HG02870 (cell line): ENCODE measurements around the gene HTT.
A peak's percentile ranks its signal among the peaks of the same experiment; 100 is the strongest.
"Not testable (repeated sequence)": the region's sequence is repeated elsewhere in the genome, so short reads cannot be mapped to it uniquely, and the experiment has no call there.

ENCODE experiments used
- ATAC-seq: cut with Tn5 transposase; IDR thresholded peaks from one replicate; pipeline ENCODE4 v1.9.1; 2021; ENCODE audit warnings: mild to moderate bottlenecking, moderate library complexity; ENCODE audit not compliant: unreplicated experiment

The HTT gene

DNA sequence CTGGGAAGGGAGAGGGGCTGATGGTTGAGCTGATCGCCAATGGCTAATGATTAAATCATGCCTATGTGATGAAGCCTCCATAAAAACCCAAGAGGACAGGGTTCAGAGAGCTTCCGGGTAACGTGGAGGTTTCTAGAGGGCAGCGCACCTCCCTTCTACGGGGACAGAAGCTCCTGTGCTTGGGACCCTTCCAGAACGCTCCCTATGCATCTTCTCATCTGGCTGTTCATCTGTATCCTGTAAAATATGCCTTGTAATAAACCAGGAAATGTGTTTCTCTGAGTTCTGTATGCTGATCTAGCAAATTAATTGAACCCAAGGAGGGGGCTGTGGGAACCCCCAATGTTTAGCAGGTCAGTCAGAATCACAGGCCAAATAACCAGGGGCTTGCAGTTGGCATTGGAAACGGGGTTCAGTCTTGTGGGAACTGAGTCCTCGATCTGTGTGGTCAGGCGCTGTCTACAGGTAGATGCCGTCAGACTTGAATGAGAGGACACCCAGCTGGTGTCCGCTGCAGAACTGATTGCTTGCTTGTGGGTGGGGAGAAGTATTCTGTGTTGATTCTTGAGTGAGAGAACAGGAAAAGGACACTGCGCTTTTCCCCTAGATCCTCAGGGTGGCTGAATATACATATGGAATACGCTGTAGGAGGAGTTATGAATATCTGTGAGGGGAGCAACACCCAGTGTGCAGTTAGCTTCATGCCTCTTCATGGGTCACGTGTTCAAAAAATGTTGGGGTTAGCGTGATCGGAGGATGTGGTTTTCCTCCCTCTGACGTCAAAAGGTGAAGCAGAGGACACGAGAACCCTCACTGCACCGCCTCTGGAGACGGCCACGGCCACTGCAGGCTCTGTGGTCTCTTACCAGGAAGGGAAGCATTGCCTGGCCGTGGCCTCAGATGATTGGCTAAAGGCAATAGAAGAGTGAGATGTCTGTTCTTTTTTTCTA is 29.3 kb upstream of the HTT start:
- no peak for ATAC-seq

DNA sequence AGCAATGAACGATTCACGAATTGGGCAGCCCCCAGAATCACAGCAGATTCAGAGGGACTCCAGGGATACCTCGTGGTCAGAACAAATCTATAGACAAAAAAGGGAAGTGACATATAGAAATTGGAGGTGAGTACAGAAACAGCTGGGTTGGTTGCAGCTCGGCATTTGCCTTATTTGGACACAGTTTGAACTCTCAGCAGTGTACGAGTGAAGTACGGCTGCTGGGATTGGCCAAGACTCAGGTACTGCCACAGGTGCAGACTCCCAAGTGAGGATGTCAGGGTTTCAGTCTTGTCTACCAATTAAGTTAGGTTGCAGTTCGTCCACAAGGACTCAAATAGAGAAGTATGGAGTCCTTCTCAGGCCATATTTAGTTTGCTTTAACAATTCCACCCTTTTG is 28.3 kb upstream of the HTT start:
- no peak for ATAC-seq

DNA sequence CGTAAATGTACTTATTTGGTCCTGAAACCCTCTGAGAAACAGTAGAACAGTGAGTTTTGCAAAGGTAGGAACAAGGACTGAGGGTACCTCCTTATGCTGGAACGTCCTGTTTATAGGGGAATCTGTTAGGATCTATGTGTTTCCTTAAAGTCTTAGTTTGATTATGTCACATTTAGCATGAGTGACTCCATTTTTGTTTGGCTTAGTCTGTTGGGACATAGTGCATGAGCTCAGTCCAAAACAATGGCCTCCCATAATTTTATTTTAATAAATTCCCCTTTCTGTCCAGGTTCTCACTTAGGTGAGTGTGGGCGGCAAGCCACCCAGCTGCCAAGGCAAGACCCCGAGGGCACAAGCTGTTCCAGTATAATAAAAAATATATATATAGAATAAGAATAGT is 27.9 kb upstream of the HTT start:
- ATAC-seq = no peak

DNA sequence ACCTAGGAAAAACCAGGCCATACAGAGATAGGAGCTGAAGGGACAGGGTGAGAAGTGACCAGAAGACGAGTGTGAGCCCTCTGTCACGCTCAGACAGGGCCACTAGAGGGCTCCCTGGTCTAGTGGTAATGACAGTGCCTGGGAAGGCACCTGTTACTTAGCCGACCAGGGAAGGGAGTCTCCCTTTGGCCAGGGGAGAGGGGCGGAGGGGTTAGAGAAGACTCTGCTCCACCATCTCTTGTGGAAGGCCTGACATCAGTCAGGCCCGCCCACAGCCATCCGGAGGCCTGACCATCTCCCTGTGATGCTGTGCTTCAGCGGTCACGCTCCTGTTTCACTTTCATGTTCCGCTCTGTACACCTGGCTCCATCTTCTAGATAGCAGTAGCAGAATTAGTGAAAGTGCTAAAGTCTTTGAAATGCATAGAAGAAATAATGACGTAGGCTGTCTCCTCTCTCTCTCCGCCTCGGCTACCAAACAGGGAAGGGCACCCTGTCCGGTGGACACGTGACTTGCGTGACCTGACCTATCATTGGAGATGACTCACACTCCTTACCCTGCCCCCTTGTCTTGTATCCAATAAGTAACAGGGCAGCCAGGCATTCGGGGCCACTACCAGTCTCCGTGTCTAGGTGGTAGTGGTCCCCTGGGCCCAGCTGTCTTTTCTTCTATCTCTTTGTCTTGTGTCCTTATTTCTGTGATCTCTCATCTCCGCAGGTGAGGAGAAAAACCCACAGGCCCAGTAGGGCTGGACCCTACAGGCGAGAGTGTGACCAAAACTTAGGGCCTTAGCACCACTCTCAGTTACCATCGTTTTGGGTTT is 26.8 kb upstream of the HTT start:
- ATAC-seq = peak; percentile 94

DNA sequence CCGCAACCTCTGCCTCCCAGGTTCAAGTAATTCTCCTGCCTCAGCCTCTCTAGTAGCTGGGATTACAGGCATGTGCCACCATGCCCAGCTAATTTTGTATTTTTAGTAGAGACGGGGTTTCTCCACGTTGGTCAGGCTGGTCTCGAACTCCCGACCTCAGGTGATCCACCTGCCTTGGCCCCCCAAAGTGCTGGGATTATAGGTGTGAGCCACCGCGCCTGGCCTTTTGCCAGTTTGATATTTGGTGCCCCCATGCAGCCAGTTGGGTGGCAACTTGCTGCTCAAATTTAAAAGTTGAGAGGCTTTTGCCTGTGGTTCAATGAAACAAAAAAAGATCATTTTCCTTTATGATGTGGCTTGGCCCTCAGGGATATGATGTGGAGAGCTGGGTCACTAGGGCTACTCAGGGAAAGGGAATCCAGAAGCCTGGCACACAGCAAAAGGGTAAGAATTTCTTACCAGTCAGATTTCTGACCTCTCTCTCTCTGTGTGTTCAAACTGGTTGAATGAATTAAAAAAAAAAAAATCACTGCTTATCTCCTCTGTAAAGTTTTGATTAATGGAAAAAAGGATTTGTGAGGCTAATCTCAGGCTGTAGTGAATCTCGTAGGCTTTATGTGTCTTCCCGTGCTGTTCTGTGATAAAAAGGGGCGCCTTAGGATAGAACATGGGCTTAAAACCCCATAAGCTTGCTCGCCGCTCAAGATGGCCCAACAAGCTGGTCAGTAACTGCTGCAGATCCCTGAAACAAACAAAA is 23.2 kb upstream of the HTT start:
- ATAC-seq = not testable (repeated sequence)

DNA sequence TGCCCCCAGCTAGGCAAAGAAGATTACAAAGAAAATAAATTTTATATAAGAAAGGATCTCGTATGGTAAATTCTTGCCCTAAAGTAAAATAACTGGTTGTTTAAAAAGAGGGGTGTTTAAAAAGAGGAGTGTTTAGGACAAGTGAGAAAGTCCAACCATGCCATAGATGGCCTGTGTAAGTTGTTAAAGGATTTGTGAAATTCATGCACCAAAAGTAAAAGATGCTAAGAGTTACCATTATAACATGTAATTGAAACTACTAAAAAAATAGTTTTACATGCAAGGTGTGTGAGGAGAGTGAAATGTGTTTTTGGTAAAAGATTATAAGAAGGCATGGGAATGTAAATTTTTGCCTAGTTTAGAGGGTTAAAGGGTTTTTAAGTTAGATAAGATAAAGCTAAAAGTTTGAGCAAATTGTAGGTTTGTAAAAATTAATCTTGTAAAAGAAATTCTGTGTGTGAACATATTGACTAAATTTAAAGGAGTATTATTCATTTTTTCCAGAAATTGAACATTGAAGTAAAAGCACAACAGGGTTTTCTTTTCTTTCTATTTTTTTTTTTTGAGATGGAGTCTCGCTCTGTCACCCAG is 20.2 kb upstream of the HTT start:
- no peak for ATAC-seq

DNA sequence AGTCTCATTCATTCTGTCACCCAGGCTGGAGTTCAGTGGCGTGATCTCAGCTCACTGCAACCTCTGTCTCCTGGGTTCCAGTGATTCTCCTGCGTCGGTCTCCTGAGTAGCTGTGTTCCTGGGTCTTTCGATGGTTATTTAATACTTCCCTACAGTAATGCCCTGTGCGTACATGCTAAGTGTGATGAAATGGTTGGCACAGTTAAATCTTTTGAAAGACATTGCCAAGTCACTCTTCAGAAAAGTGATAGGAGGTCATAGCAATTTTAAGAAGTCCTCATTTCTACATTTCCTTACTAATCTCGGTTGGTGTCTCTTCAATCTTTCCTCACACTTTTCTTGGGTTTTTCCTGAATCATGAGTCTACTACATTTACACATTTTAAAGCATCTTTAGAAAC is 14.5 kb upstream of the HTT start:
- no peak for ATAC-seq

DNA sequence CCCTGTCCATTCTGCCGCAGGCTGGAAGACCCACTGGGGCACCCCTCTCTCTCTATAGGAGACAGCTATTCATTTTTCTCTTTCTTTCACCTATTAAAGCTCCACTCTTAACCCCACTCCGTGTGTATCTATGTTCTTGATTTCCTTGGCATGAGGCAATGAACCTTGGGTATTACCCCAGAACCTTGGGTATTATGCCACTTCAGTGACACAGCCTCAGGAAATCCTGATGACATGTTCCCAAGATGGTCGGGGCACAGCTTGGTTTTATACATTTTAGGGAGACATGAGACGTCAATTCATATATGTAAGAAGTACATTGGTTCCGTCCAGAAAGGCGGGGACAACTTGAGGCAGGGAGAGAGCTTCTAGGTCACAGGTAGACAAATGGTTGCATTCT is 13.5 kb upstream of the HTT start:
- no peak for ATAC-seq

DNA sequence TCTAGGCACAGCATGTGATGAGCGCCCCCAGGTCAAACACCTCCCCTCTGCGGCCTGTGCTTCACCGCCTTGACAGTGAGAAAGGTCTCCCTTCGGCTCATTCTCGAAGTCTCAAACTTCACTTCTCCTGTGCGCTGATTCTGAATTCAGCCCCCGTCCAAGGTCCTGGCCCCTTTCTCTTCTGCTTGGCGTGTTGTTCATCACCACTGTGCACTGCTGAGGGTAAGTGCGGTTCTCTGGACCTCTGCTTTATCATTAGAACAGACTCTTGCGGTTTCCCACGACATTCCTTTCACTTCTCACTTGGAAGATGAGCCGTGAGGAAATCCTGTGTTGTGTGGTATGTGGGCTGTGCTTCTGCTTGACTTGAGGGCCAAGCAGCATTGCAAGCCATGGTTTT is 12.0 kb upstream of the HTT start:
- no peak for ATAC-seq

DNA sequence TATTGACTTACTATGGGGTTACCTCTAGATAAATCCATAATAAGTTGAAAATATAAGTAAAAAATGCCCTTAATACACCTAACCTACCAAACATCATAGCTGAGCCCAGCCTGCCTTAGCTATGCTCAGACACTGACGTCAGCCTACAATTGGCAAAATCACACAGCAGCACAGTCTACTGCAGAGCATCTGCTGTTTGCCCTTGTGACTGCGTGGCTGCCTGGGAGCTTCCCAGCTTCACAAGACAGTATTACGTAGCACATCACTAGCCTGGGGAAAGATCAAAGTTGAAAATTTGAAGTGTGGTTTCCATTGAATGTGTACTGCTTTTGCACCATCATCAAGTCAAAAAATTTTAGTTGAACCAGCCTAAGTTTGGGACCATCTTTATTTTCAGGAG is 8.9 kb upstream of the HTT start:
- ATAC-seq = no peak

DNA sequence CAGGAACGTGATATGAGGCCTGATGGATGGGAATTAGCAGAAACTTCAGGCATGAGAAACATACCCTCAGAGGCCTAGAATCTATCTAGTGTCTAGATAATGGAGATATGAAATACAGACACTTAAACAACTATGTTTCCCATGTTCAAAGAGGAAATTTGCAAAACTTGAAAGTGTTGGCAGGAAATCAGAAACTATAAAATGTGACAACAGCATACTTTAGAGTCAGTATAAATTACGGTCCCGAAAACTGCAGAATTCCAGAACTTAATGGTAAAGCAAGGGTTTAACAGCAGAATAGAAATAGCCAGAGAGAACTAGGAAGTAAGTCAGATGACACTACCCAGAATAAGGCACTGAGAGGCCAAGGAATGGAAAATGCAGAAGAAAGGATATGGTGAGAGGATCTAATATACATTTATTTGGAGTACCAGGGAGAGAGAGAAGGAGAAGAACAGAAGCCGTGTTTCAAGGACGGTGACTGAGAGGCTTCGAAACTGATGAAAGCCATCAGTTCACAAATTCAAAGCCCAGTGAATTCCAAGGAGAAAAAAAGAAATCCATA is 7.6 kb upstream of the HTT start:
- no peak for ATAC-seq

DNA sequence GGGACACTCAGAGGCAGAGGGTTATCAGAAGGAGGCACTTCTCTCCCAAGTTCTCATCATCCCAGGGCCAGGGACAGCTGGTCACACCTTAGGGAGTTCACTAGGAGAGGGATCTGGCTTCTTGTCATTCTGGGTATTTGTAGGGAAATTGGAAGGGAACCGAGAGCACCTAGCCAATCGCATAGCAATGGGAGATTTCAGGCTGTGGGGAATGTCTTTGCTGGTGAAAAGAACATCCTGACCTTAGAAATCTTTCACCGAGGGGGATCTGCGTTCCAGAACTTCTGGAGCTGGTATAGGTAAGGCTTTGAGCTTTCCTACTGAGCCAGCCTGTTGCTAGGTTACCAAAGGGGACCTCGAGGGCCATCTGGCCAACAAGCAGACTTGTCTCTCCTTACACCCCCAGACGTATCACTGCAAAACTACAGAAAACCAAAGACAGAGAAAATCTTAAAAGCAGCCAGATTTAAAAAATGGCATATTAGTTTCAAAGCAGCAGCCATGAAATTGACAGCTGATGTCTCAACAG is 6.9 kb upstream of the HTT start:
- ATAC-seq = no peak

DNA sequence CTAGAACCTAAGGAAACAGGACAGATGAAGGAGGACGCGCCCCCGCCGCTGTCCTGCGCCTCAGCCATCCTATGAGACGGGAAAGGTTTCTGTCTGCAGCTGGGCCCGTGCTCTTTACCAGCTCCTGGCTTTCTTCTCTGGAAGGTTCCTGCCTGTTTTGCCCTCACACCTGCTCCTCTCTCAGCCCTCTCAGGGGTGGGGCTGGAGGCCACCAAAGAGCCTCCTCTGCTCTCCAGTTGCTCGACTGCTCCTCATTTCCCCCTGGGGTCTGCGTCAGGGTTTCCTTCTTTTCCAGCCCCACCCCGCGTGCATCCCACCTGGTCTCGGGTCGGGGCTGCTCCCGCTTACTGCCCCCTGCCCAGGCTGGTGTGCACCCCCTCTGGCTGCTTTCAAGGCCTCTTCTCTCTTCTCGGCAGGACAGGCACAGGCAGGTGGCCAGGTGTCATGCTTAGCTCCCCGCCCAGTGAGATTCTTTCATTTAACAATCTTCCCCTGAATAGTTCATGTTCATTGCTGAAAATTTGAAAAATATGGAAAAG is 4.8 kb upstream of the HTT start:
- no peak for ATAC-seq

DNA sequence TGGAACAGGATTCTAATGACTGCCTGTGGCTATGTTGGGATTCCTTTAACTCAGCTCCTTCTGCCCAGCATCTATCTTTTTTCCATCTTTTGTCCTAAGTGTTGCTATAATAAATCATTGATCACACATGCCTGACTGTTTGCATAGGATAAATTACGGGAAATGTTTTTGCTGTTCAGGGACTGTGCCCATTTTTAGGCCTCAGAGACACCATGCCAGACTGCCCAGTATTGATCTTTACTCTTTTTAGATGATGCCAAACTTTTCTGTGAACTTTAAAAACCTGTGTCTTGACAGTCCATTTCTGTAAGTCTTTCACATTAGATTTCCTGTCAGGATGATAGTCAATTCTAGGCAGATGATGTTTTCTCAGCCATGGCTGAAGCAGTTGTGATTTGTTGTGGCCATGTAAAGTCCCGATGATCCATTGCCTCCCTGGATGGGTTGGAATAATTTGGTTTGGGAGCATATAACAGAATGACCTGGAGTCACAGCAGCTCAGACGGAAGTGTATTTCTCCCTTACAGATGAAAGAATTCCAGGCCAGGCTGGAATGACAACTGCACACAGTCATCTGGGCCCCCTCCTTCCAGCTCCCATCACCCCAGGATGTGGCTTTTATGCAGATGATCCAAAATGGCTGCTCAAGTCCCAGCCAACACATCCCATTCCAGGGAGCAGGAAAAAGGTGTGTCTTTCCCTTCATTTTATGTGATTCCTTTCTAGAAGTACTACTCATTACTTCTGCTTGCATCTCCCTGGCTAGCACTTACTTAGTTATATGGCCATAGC is 3.6 kb upstream of the HTT start:
- no peak for ATAC-seq

DNA sequence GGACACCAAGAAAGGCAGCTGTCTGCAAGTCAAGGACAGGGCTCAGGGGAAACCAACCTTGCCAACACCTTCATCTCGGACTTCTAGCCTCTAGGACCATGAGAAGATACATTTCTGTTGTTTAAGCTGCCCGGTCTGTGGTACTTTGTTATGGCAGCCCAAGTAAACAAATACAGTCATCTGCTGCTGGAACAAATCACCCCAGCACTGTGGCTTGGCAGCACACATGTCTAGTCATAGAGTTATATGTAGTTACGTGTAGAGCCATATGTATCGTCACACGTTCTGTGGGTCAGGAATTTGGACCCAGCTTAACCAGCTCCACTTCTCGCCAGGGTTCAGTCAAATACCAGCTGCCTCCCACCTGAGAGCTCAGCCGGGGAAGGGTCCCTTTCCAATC is 2.7 kb upstream of the HTT start:
- ATAC-seq = no peak

DNA sequence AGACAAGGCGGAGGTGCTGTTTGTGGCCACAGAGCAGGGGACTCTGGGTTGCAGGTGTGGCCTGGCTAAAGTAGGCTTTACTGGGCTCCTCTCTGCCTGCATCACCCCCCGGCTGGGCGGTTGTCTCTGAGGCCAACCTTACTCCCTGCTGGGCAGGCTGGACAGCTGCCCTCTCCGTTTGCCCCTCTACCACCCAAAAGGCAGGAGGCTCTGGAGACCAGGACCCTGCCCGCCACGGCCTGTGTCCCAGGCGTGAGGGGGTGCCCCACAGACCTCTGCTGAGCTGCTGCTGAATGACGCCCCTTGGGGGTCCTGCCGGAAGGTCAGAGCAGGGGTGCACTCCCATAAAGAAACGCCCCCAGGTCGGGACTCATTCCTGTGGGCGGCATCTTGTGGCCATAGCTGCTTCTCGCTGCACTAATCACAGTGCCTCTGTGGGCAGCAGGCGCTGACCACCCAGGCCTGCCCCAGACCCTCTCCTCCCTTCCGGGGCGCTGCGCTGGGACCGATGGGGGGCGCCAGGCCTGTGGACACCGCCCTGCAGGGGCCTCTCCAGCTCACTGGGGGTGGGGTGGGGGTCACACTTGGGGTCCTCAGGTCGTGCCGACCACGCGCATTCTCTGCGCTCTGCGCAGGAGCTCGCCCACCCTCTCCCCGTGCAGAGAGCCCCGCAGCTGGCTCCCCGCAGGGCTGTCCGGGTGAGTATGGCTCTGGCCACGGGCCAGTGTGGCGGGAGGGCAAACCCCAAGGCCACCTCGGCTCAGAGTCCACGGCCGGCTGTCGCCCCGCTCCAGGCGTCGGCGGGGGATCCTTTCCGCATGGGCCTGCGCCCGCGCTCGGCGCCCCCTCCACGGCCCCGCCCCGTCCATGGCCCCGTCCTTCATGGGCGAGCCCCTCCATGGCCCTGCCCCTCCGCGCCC is 1.1 kb upstream of the HTT start:
- no peak for ATAC-seq

DNA sequence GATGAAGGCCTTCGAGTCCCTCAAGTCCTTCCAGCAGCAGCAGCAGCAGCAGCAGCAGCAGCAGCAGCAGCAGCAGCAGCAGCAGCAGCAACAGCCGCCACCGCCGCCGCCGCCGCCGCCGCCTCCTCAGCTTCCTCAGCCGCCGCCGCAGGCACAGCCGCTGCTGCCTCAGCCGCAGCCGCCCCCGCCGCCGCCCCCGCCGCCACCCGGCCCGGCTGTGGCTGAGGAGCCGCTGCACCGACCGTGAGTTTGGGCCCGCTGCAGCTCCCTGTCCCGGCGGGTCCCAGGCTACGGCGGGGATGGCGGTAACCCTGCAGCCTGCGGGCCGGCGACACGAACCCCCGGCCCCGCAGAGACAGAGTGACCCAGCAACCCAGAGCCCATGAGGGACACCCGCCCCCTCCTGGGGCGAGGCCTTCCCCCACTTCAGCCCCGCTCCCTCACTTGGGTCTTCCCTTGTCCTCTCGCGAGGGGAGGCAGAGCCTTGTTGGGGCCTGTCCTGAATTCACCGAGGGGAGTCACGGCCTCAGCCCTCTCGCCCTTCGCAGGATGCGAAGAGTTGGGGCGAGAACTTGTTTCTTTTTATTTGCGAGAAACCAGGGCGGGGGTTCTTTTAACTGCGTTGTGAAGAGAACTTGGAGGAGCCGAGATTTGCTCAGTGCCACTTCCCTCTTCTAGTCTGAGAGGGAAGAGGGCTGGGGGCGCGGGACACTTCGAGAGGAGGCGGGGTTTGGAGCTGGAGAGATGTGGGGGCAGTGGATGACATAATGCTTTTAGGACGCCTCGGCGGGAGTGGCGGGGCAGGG is 568 bp downstream of the HTT start:
- no peak for ATAC-seq

DNA sequence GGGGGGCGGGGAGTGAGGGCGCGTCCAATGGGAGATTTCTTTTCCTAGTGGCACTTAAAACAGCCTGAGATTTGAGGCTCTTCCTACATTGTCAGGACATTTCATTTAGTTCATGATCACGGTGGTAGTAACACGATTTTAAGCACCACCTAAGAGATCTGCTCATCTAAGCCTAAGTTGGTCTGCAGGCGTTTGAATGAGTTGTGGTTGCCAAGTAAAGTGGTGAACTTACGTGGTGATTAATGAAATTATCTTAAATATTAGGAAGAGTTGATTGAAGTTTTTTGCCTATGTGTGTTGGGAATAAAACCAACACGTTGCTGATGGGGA is 1.1 kb downstream of the HTT start:
- ATAC-seq = no peak
